Fibroblast of skin of right quadriceps (primary cell): ENCODE results near the gene DYSF.

Experiments
- DNase-seq: peaks from one replicate; pipeline ENCODE4 v3.0.0-alpha.2; 2013

DYSF gene

DNA sequence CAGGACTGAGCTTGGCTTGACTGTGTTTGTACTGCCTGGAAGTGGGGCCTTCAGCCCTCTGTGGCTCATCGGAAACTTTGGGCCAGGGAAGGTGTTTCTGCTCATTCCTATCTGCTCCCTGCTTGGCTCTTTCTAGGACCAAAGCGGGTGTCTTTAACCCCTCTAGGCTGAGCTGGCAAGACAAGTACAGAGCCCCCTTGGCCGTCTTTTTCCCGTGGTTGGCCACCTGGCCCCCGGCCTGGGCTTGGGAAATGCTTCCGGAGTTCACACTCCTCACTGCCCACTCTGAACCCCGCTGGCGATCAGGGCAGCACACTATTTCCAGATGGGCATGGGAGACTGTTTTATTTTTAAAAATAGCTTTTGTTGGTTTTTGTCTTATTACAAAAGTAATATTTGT is 243.0 kb downstream of the DYSF start:
- DNase-seq = no peak

DNA sequence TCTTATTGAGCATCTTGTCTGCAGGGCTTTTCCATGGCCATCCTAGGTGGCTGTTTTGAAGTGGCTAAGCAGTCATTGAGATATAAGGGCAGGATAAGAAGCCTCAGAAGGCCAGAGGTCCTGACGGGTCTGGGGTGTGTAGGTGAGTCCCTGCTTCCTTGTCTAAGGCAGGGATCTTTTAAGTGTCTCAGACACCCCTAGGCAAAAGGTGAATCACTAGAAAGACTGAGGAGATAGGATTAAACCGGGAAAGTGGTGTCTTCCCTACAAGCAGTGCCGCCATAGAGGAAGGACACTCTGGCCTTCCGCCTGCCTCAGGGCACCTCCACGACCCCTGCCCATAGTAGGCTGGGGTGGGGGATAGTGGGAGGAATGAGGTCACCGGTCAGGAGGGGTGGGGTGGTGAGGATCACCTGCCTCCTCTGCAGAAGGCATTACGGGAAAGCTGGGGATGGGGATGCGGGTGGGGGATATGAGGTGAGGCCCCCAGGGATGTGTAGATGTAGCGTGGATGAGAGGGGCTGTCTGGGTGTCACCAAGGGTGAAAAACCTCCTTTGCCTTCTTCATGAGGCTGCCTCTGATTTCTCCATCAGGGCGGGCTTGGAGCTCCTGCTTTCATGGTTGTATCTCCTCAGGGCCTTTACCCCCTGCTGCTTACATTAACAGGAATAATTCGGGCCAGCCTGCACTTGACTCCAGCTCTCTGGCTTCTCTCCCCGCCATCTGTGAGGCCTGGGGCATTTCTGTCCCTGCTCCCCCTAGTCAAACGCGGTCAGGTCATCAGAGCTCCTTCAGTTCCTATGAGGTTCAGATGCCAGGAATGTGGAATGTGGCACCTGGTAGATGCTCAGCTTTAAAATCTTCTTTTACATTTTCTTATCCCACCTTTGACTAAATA is 244.0 kb downstream of the DYSF start:
- DNase-seq = no peak

DNA sequence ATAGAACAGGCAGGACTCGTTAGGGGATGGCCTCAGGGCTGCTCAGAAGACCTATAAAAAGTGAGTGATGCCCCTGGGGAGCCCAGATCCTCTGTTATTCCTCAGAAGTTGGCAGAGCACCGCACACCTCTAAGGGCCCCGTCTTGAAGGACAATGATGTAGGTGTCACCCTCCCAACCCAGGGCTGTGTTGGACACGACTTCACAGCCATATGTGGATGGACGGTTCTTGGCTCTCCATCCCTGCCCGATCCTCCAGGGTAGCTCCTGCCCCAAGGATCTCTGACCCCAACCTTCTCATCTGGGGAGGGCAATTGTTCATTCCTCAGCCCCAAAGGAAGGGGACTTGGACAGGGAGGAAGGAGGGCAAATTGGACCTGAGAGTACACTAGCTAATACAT is 246.1 kb downstream of the DYSF start:
- no peak for DNase-seq

DNA sequence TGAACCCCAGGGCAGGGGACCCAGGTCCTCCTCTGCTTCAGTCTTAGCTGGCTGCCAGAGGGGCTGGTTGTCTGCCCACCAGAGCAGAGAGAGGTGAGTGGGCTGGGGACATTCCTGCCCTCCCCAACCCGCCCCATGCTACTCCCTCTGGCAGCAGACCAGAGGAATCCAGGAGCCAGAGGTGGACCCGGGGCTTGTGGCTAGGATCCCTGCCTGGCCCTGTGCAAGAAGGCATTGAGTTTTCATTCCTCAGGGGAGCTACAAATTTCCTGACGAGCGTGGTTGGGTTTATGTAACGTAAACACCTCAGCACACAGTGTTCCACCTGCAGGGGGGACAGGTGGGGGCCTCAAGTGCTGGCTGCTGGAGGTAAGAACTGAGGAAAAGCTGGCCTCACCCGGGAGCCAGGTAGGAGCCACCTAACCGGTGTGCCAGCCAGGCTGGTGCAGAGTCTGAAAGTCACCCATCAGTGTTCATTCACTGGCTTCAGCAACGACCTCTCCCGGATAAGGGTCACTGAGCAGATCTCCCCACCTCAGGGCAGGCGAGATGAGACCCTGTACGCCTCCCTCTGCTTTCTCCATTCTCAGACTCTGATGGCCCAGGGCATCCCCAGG is 246.8 kb downstream of the DYSF start:
- no peak for DNase-seq

DNA sequence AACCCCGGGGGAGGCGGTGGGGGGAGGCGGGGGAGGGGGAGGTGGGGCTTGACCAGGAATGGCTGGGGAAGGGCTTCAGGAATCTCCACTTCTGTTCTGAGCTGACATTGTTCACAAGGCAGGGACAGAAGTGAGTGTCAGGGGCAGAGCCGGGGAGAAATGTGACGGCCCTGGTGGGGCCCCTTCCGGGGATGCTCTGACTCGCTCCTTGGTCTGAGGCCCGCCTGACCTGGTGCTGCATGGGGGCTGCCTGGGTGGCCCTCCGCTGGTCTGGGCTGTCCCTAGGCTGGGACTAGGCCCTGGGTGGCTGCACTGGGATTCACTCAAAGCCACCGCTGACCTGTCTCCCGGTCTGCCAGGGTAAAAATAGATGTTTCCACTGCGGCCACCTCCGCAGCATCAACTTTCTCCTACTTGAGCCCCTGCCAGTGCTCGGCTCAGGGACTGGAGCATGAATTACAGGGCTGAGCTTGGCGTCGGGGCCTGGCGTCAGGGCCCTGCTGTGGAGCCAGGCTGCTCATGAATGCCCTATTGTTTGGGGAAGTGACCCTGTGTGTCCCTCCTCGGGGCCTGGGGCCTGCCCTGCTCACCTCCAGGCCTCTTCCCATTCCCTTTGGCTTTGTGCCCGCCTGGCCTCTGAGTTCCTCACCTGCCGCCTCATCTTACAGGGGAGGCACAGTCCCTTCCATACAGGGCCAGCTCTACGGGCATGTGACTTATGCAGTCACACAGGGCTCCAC is 247.5 kb downstream of the DYSF start:
- no peak for DNase-seq

DNA sequence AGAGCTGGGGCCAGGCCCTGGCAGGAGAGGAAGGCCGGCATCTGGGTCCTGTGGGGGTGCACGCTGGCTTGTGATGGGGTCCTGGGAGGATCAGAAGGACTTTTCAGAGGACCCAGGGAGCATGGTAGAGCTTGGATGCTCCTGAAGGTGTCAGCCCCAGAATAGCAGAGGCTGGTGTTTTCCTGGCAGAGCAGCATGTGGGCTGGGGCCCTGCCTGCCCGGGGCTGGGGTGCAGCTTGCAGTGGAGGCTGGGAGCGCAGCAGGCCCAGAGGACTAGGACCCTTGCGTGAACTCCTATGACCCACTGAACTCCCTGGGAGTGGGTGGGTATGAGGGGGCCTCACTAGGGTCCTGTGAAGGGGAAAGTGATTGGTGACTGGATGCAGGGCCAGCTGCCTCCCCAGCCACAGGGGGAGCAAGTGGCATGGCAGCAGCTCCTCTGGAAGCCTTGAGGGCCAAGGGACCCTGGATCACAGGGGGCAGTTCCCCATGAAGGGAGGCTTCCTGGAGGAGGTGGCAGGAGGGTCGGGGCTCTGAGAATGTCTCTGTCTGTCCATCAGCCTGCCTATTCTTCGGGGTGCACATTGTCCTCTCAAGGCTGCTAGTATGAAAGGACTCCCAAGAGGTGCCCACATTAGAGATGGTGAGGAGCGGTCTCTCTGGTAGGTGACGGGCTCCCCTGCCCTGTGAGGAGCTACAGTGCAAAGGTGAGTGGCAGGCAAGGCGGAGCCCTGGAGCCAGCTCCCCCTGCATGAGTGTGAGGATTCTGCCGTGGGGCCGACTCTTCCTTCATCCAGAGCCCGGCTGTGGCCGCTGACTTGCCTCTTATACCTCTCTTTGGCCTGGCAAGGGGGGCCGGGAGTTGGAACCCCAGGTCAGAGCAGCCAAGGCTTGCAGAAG is 249.0 kb downstream of the DYSF start:
- DNase-seq = no peak

DNA sequence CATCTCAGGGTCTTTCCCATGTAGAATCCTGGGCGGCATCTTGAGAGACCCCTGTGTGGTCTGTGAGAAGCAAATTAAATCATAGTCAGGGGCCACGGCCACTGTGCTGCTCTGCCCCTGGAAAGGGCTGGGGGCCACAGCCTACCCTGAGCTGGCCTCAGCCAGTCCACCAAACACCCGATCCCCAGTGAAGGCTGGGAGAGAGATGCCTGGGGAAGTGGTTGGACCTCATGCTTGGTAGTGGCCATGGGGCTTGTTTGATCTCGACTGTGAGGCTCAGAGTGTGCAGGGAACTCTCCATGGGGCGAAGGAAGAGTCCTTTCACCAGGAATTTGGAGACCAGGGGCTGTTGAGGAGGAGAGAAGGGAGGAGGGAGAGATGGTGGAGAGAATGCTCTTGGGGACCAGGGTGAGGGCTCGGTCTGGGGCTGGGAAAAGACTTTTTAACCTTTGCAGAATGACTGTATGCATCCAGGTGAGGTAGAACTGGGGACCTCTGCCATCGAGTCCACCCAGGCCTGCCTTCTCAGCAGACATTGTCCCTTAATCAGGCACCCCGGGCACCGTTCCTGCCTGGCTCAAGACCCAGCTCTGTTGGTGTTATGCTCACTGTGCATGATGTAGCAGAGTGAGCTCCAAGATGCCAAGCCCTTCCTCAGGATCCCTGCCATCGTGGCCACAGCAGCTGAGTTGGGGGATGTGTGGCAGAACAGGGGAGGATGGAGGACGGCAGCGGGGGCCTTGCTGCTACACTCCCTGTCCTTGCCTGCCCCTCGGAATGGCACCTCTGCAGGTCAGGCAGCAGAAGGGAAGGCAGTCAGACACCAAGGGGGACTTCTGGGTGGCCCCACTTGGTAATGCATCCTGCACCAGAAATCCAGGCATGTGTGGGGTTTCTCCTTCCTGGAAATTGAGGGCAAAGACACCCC is 249.9 kb downstream of the DYSF start:
- DNase-seq = no peak

DNA sequence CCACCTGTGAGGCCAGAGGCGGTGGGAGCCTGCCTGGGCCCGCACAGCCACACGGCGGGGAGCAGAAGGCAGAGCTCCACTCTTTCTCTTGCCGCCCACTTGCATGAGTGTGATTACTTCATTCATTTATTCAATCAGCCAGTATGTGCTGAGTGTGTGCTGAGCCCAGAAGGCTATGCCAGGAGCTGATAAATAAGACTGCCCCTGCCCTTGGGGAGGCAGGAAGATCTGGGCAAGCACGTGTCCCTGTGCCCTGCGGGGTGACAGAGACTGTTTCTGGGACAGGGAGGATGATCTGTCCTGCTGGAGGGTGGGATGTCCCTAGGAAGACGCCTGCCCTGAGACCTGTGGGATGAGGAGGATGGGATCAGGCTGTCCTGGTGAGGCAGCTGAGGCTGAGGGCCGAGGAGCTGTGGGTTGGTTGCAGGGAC is 250.8 kb downstream of the DYSF start:
- DNase-seq = no peak

DNA sequence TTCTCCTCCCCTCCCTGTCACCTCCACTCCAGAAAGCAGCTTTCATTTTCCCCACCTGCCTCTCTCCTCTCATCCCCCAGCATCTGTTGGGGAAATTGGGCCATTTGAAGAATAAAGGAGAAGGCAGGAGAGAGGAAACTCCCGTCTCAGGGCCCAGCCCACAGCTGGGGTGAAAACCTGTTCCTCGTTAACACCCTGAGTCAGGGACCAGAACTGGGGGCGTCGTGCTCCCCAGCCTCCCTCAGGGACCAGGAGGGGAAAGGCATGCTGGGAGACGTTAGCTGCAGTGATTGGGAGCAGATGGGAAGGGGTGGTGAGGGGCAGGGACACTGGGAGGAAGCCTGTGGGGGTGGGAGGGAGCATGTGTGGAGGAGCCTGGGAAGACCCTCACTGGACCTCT is 251.3 kb downstream of the DYSF start:
- no peak for DNase-seq

DNA sequence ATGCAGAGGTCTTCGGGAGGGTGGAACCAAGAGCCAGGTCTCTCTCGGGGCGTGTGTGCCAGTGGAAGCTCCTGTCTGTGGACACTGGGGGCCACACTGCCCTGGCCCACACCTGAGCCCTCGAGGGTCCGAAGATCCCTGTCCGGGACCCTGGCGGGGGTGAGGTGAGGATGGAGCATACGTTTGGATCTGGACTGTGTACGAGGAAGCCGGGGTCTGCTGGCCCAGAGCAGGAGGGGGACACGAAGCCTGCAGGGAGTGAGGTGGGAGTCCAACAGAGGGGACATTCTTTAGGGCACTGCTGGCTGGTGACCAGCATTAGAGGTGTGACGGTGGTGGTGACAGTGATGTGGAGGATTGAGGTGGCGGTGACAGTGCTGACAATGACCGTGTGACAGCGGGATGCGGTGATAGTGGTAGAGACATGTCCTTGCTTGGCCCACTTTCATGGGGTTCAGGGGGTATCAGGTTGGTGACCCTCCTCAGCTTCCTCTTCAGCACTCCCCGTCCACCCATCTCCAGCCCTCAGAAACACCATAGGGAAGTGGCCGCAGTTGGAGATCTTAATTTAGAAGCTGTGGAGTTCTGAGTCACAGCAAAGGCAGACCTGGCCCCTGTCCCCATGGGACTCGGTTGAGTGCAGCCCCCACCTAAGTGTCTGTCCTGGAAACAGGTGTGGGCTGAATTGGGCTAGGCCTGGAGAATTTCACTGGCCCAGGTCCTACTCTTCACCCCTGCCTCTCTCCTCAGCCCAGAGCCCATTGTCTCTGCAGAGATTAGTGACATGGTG is 252.0 kb downstream of the DYSF start:
- DNase-seq = no peak

DNA sequence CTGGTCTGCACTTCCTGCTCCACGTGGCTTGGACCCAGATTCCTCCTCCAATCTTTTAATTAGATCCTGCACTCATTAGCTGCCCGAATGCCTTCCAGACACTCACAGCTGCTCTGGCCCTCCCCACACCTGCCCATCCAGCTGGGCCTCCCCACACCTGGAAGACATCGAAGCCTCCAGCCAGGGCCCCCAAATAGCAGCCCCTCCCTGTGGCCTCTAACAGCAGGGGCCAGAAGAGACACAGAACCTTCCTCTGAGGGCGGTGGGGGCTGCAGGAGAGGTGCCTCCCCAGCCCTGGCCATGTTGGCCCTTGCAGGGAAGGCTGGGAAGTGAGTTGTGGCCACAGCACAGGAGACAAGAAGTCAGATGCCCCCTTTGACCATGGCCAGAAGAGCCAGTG is 252.8 kb downstream of the DYSF start:
- DNase-seq = no peak

DNA sequence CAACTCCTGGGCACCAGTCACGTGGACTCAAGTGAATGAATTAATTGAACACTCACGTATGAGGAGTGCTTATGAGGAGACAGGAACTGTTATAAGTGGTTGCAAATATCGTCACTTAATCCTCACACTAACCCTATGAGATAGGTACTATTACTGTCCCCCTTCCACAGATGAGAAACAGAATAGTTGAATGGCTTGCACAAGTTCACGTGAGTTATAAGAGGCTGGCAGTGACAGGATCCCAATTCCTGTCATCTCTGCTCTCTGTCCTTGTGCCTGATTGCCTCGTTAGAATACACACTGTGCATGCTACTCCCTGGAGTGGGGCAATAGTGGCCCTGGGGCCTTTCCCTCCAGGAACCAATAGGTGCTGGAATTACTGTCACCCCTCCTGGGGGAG is 253.5 kb downstream of the DYSF start:
- DNase-seq = no peak

DNA sequence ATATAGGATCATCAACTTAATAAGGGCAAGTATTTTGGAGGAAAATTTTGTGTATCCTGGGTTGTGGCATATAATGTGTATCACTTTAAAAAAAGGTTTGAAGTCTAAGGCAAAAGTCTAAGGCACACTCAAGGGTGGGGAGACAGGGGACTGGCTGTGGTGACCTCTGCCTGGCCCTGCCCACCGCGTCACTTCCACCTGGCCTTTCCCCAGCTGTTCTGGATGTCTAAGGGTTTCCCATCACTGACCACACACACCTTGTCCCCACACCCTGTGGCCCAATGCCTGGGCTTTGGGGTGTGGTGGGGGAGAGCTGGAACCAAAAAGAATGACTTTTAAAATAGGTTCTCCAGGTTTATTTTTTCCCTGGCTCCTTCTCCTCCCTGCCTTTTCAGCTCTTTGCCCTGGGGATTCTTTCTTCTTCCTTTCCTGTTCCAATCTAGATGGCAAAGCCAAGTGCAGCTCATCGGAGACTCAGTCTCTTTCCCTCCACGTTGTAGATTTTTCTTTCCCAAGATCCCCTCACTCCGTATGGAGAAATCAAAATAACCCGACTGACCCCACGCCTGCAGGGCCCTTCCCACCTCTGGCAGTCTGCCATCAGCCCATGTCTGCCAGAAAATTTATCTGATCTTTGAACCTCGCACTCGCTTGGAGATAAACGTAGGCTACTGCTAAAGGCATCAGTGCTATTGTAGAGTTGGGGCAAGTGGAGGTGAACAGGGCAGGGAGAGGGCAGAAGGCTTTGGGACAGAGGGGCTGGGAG is 257.2 kb downstream of the DYSF start:
- DNase-seq = no peak

DNA sequence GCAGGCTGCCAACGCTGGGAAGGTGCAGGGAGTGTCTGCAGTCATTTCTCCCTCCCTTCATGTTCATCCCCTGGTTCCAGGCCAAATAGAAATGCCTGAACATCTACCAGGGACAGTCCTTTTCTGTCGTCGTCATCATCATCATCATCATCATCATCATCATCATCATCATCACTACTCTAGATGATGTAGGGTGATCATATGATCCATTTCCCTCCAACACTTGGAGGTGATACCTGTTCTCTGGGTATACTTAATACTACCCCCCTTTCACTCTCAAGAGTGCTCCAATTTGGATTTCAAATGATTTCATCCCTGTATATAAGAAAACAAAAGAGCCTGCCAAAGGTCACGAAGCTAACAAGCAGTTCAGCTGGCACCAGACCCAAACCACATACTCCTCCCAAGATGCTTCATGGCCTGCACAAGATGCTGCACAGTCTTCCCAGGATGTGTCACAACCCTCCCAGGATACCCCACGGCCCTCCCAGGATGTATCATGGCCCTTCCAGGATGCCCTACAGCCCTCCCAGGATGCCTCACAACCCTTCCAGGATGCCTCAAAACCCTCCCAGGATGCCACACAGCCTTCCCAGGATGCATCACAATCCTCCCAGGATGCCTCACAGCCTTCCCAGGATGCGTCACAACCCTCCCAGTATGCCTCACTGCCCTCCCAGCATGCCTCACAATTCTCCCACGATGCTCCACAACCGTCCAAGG is 257.9 kb downstream of the DYSF start:
- DNase-seq = peak; percentile 44

DNA sequence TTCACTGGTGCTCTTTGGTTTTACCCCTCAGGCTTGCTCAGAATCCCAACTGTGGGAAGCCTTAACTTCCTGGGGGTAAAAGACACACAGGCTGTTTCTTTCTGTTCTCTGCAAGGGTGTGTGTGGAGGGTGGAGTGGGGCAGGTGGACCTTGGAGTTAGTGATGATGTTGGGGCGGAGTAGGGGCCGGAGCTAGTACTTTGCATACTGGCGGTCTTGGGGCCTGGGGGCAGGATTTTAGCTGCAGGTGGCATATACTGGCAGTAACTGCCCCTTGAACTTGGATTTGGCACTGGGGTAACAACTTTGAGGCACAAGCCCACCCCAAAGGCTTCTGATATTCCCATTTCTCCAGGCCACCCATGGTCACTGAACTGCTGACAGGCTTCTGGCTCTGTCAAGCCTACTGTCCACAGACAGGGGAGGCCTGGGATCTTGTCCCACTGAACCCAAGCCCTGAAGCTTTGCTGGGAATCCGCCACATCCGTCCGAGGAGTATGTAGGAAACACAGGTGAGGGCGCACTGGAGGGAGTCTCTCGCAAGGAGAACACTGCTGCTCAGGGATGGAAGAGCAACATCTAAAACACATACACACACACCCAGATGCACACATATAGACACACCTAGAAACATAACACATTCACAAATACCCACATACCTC is 258.9 kb downstream of the DYSF start:
- no peak for DNase-seq

DNA sequence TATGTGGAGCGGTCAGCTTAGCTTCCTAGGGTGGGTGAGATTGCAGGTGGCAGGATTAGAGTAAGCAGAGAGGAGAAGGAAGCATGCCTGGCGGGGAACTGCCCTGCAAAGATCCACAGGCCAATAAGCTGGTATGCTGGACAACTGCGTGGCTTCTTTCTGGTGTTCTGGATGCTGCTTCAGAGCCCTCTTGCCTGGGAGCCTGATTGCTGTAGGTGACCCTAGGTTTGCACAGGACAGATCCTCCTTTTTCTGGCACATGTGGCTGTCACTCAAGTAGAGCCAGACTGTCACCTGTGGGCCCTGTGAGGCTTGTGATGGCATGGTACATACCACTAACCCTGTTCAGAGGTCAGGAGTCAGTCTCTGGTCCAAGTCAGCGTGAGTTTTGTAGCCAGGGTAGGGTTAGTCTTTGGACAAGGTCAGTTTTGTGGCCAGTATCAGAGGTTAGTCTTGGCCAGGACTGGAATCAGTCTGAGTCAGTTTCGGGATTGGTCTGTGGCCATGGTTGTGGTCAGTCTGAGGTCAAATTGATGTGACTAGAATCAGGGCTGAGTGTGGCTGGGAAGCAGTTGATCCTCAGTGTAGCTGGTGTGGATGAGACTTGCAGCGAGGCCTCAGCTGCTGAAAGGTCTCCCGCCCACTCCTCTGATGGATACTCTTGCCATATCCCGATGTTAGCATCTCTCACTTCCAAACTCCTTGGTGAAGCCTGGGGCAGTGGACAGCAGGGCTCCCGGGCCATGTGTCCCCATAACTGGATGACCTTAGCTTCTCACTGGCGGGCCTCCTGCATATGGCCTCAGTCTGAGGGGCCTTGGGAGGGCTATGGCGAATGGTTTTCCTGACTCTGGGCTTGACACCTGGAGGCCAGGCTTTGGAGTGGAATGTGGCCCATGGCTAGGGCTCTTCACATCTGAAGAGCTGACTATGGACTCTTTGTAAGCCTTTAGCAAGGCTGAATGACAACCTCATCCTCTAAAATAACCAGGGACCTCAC is 260.5 kb downstream of the DYSF start:
- no peak for DNase-seq

DNA sequence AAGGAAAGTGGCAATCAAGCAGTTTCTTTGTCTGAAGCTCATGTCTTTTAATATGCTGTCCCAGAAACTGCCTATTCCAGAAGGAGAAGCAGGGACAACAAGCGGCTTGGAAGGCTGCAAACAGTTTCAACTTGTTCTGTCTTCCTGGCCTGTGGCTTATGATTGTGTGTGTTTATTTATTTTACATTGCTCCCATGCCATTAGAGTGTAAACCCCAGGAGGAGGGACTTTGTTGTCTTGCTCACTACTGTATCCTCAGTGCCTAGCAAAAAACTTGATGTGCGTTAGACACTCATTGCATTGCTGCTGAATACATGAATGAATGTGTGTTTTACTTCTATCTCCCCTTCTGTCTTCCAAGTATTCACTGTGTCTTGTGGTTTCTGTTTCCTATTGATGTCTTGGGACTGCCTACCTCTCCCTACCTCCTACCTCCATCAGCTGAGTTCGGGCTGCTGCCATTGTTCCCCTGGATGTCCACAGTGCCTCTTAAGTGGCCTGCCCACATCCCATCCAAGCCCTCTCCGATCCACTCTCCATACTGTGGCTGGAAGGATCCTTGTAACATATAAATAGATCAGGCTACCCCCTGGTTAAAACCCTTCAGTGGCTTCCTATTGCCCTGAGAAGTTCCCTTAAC is 261.4 kb downstream of the DYSF start:
- DNase-seq = no peak
